A549 (cell line): ENCODE results near the gene CABP2. TPM values are rescaled to one million over a fixed set of nuclear protein-coding genes. Genes with fewer than 3 reads are reported as not detected.

Experiments used
- ATAC-seq, 2 experiments: fragments of 200-7000 bp in 1 of 2; fragments of >200 bp in 1 of 2; cut with Nextera tagmentation in 1 of 2; cut with Tn5 transposase in 1 of 2; 3 replicates each; pipeline versions ENCODE4 v1.8.0 to v1.9.1; 2018 to 2020; ENCODE audit warnings: mild to moderate bottlenecking in 1 of 2, moderate library complexity in 1 of 2
- CTCF ChIA-PET: fragments of 300-600 bp; sonication (Branson Sonifier 250); formaldehyde crosslinking; extraction: SDS; loops from one replicate; lab custom pipeline; 2021; ENCODE audit warnings: antibody characterized with exemption, inconsistent platforms; lab: Yijun Ruan, JAX
- POLR2A ChIA-PET: fragments of 350-600 bp; formaldehyde crosslinking; extraction: SDS; loops from one replicate; lab custom pipeline; 2021; ENCODE audit warnings: antibody characterized with exemption, inconsistent platforms; lab: Yijun Ruan, JAX
- DNase-seq, 2 experiments: peaks; one replicate each; pipeline versions ENCODE4 v3.0.0 to v3.0.0-alpha.2; 2011 to 2016; ENCODE audit warnings: low read depth in 1 of 2, low spot score in 1 of 2
- FAIRE-seq: peaks from 2 replicates; lab custom pipeline; 2011; peaks lifted over from hg19 to GRCh38; lab: Jason Lieb, UNC
- H3K27ac ChIP-seq, 2 experiments: fragments of >200 bp; sonication (Bioruptor Twin); formaldehyde crosslinking; 3 replicates each; pipeline ENCODE4 v1.5.1; 2016 to 2017
- H3K4me1 ChIP-seq: fragments of >200 bp; sonication (Bioruptor Twin); formaldehyde crosslinking; 3 replicates; pipeline ENCODE4 v1.6.1; 2016
- H3K4me2 ChIP-seq: fragments of >200 bp; sonication (Bioruptor Twin); formaldehyde crosslinking; 3 replicates; pipeline ENCODE4 v1.6.1; 2016
- H3K4me3 ChIP-seq: fragments of >200 bp; sonication (Bioruptor Twin); formaldehyde crosslinking; 3 replicates; pipeline ENCODE4 v1.5.1; 2016
- H3K9me3 ChIP-seq: fragments of >200 bp; sonication (Bioruptor Twin); formaldehyde crosslinking; 3 replicates; pipeline ENCODE4 v1.6.1; 2016
- BHLHE40 ChIP-seq: IDR thresholded peaks from 2 replicates; pipeline ENCODE4 v1.6.1; 2012; ENCODE audit warnings: low read depth, low read length, inconsistent platforms
- CBX2 ChIP-seq: fragments of 200-600 bp; sonication (generic); IDR thresholded peaks from 2 replicates; pipeline ENCODE4 v1.6.1; 2016; ENCODE audit warnings: low read depth, mild to moderate bottlenecking, borderline replicate concordance
- CBX8 ChIP-seq: fragments of 200-600 bp; sonication (generic); IDR thresholded peaks from 2 replicates; pipeline ENCODE4 v1.6.1; 2016
- CHD4 ChIP-seq: fragments of 200-600 bp; sonication (generic); IDR thresholded peaks from 2 replicates; pipeline ENCODE4 v1.6.1; 2016; ENCODE audit warnings: antibody characterized with exemption, mild to moderate bottlenecking, borderline replicate concordance
- EHF ChIP-seq: fragments of 250-450 bp; sonication (Bioruptor Pico); IDR thresholded peaks from 2 replicates; pipeline ENCODE4 v1.5.0; 2020; ENCODE audit warnings: mild to moderate bottlenecking
- EP300 ChIP-seq, 2 experiments: fragments of >200 bp; sonication (Bioruptor Twin); formaldehyde crosslinking; IDR thresholded peaks; 2 replicates in 1 of 2; 3 replicates in 1 of 2; pipeline ENCODE4 v1.6.1; 2016 to 2017
- ESRRA ChIP-seq: fragments of 150-350 bp; IDR thresholded peaks from 2 replicates; pipeline ENCODE4 v1.6.1; 2014; ENCODE audit warnings: mild to moderate bottlenecking, low read length, borderline replicate concordance
- FOSB ChIP-seq: fragments of 250-450 bp; sonication (Bioruptor Pico); IDR thresholded peaks from 2 replicates; pipeline ENCODE4 v1.5.0; 2020; ENCODE audit warnings: mild to moderate bottlenecking, moderate library complexity
- FOSL2 ChIP-seq, 2 experiments: fragments of 450-650 bp in 1 of 2; fragments of >200 bp in 1 of 2; sonication (Bioruptor Twin) in 1 of 2; formaldehyde crosslinking; IDR thresholded peaks; 2 replicates each; pipeline versions ENCODE4 v1.5.0 to v1.6.1; 2016 to 2020; ENCODE audit warnings: mild to moderate bottlenecking in 1 of 2, moderate library complexity in 1 of 2
- FOXS1 ChIP-seq: fragments of 250-450 bp; sonication (Bioruptor Pico); IDR thresholded peaks from 2 replicates; pipeline ENCODE4 v1.5.0; 2020; ENCODE audit warnings: mild to moderate bottlenecking, moderate library complexity
- HDAC2 ChIP-seq: fragments of 200-600 bp; sonication (generic); IDR thresholded peaks from 2 replicates; pipeline ENCODE4 v1.6.1; 2016
- HOXB5 ChIP-seq: fragments of 250-450 bp; sonication (Bioruptor Pico); IDR thresholded peaks from 2 replicates; pipeline ENCODE4 v1.5.0; 2020; ENCODE audit warnings: mild to moderate bottlenecking, moderate library complexity
- KDM1A ChIP-seq: fragments of 200-600 bp; sonication (generic); IDR thresholded peaks from 2 replicates; pipeline ENCODE4 v1.6.1; 2016; ENCODE audit warnings: low read depth, mild to moderate bottlenecking
- KDM5A ChIP-seq: fragments of 200-600 bp; sonication (generic); IDR thresholded peaks from 2 replicates; pipeline ENCODE4 v1.6.1; 2016; ENCODE audit warnings: antibody characterized with exemption, mild to moderate bottlenecking
- MAFK ChIP-seq: fragments of 450-650 bp; IDR thresholded peaks from 2 replicates; pipeline ENCODE4 v1.6.1; 2014; ENCODE audit not compliant: partially characterized antibody
- POLR2A ChIP-seq: IDR thresholded peaks from 2 replicates; pipeline ENCODE4 v1.6.1; 2012; ENCODE audit warnings: mild to moderate bottlenecking, low read length
- ZC3H11A ChIP-seq: fragments of 450-650 bp; IDR thresholded peaks from 2 replicates; pipeline ENCODE4 v1.6.1; 2014; ENCODE audit warnings: antibody characterized with exemption, mild to moderate bottlenecking
- ZSCAN20 ChIP-seq: fragments of 250-450 bp; sonication (Bioruptor Pico); IDR thresholded peaks from 2 replicates; pipeline ENCODE4 v1.8.0; 2022; ENCODE audit warnings: mild to moderate bottlenecking, moderate library complexity
- WGBS: methylation state at CpG from one replicate; pipeline ENCODE4 v1.1.6; 2017; ENCODE audit errors: missing lambda C conversion rate; 5-methylcytosine and 5-hydroxymethylcytosine counted together
- polyA plus RNA-seq, 4 experiments: library from polyadenylated mRNA; depleted of rRNA in 3 of 4; stranded (reverse); fragments of >200 nt; fragmentation: RNase III in 1 of 4; extraction: RNeasy Plus Mini Kit Qiagen cat#74134 plus additional on column Dnase treatment in 1 of 4; gene quantifications; 2 replicates in 3 of 4; 3 replicates in 1 of 4; pipeline ENCODE4 v1.2.3, GENCODE V29; 2011 to 2017
- TF ChIP-seq, protein P1 (sequence below): IDR thresholded peaks from 2 replicates; pipeline ENCODE4 v1.6.1; 2012
- TF ChIP-seq, protein P2 (sequence below): fragments of 450-650 bp; IDR thresholded peaks from 2 replicates; pipeline ENCODE4 v1.6.1; 2014; ENCODE audit warnings: antibody characterized with exemption
- TF ChIP-seq, protein P3 (sequence below): fragments of 250-450 bp; sonication (Bioruptor Pico); IDR thresholded peaks from 2 replicates; pipeline ENCODE4 v1.5.0; 2021; ENCODE audit warnings: mild to moderate bottlenecking, moderate library complexity, borderline replicate concordance
- TF ChIP-seq, protein P4 (sequence below): IDR thresholded peaks from 2 replicates; pipeline ENCODE4 v1.6.1; 2012
- TF ChIP-seq, protein P5 (sequence below): fragments of >200 bp; sonication (Bioruptor Twin); formaldehyde crosslinking; IDR thresholded peaks from 3 replicates; pipeline ENCODE4 v1.5.1; 2016
- TF ChIP-seq, protein P6 (sequence below): fragments of >200 bp; sonication (Bioruptor Twin); formaldehyde crosslinking; IDR thresholded peaks from 3 replicates; pipeline ENCODE4 v1.6.1; 2016

The CABP2 gene
- polyA plus RNA-seq, 2 of the 4 experiments (the other 2 are of a cell fraction): not detected

DNA sequence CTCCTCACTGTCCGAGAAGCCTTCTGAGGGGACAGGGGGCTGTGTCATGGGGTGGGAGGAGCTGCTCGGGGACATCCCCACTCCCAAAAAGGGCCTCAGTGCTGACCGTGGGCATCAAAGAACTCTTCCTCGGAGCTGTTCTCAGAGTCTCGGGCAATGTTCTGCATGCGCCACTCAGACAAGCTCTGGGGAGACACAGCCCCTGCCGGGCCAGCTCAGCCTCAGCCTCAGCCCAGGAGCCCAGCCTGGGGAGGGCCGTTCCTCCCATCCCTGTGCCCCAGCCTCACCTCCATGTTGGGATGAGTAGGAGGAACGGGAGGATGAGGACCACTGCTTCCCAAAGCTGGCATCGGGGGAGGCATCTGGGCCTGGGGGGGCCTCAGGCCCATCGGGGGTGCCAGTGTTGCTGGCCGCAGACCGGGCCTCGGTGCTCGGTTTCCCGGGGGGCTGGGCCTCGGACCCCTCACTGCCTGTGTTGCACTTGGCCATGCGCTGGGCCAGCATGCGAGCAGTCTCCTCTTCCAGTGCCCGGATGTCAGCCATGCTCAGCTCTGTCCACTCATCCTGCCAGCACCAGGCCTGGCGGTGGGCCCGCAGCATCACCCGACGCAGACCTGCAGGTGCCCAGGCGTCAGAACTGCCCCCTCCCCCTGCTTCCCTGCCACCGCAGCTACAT is 23.3 kb downstream of the CABP2 start:
- no peak for DNase-seq
- no peak overlapping the region for H3K4me2 ChIP-seq
- no peak for TF ChIP-seq MAFK
- TF ChIP-seq, protein P1, sequence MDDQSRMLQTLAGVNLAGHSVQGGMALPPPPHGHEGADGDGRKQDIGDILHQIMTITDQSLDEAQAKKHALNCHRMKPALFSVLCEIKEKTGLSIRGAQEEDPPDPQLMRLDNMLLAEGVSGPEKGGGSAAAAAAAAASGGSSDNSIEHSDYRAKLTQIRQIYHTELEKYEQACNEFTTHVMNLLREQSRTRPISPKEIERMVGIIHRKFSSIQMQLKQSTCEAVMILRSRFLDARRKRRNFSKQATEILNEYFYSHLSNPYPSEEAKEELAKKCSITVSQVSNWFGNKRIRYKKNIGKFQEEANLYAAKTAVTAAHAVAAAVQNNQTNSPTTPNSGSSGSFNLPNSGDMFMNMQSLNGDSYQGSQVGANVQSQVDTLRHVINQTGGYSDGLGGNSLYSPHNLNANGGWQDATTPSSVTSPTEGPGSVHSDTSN: no peak
- TF ChIP-seq EHF (CRISPR knock-in tag): no peak
- no peak for TF ChIP-seq CBX2
- TF ChIP-seq, protein P2, sequence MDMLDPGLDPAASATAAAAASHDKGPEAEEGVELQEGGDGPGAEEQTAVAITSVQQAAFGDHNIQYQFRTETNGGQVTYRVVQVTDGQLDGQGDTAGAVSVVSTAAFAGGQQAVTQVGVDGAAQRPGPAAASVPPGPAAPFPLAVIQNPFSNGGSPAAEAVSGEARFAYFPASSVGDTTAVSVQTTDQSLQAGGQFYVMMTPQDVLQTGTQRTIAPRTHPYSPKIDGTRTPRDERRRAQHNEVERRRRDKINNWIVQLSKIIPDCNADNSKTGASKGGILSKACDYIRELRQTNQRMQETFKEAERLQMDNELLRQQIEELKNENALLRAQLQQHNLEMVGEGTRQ: no peak
- TF ChIP-seq, protein P3, sequence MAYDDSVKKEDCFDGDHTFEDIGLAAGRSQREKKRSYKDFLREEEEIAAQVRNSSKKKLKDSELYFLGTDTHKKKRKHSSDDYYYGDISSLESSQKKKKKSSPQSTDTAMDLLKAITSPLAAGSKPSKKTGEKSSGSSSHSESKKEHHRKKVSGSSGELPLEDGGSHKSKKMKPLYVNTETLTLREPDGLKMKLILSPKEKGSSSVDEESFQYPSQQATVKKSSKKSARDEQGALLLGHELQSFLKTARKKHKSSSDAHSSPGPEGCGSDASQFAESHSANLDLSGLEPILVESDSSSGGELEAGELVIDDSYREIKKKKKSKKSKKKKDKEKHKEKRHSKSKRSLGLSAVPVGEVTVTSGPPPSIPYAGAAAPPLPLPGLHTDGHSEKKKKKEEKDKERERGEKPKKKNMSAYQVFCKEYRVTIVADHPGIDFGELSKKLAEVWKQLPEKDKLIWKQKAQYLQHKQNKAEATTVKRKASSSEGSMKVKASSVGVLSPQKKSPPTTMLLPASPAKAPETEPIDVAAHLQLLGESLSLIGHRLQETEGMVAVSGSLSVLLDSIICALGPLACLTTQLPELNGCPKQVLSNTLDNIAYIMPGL: no peak
- no peak overlapping the region for H3K4me3 ChIP-seq
- no peaks in the 10 kb centered on the region for H3K9me3 ChIP-seq
- 93% methylated on average over 12 of the region's 26 CpGs for WGBS
- ChIA-PET POLR2A (no interaction called here), CTCF (interaction anchor here (1.1 to 1.3 kb wide), 3 partner anchors 99 to 143 kb away, joined by 3 to 5 read pairs (median 3); partner anchors contain the start of gene PPP1CA)
- peaks cover 11% of the 10 kb centered on the region for H3K4me1 ChIP-seq
- FAIRE-seq: no peak
- no peak overlapping the region for H3K27ac ChIP-seq
- ATAC-seq: no peak

DNA sequence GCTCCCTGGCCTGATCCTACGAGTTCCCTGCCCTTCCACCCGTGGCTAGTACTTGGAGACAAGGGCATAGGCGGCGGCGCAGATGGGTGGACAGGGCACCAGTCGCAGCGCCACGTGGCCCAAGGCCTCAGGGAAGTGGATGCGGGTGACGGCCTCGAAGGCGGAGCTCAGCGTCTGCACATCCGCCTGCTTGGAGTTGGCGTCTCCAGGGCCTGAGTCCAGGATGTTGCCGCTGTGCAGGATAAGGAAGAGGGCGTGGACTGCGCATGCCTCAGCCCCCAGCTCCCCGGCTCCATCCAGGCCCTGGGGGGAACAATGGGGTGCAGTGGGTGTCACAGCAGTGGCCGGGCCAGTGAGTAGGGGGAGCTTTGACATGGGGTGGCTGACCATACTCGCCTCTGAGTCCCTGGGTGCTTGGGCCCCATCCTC is 24.7 kb downstream of the CABP2 start:
- no peak overlapping the region for H3K27ac ChIP-seq
- no peaks in the 10 kb centered on the region for H3K9me3 ChIP-seq
- no peak overlapping the region for H3K4me2 ChIP-seq
- no peak for ATAC-seq
- FAIRE-seq: no peak
- H3K4me1 ChIP-seq: peaks cover 6% of the 10 kb centered on the region
- TF ChIP-seq, protein P4, sequence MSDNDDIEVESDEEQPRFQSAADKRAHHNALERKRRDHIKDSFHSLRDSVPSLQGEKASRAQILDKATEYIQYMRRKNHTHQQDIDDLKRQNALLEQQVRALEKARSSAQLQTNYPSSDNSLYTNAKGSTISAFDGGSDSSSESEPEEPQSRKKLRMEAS: no peak
- TF ChIP-seq CHD4 (no peak), KDM5A (no peak), HDAC2 (no peak), EHF (CRISPR knock-in tag) (no peak), FOSL2 (IDR thresholded peaks at IDR 0.05) (no peak), FOSL2 (CRISPR knock-in tag; IDR thresholded peaks at IDR 0.05) (no peak), HOXB5 (CRISPR knock-in tag) (no peak), FOSB (CRISPR knock-in tag) (no peak), ZSCAN20 (CRISPR knock-in tag) (no peak), KDM1A (no peak), ZC3H11A (no peak), POLR2A (no peak), BHLHE40 (no peak), ESRRA (no peak), FOXS1 (no peak), EP300 (IDR thresholded peaks at IDR 0.05) (no peak), CBX8 (no peak)
- TF ChIP-seq, protein P5, sequence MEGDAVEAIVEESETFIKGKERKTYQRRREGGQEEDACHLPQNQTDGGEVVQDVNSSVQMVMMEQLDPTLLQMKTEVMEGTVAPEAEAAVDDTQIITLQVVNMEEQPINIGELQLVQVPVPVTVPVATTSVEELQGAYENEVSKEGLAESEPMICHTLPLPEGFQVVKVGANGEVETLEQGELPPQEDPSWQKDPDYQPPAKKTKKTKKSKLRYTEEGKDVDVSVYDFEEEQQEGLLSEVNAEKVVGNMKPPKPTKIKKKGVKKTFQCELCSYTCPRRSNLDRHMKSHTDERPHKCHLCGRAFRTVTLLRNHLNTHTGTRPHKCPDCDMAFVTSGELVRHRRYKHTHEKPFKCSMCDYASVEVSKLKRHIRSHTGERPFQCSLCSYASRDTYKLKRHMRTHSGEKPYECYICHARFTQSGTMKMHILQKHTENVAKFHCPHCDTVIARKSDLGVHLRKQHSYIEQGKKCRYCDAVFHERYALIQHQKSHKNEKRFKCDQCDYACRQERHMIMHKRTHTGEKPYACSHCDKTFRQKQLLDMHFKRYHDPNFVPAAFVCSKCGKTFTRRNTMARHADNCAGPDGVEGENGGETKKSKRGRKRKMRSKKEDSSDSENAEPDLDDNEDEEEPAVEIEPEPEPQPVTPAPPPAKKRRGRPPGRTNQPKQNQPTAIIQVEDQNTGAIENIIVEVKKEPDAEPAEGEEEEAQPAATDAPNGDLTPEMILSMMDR: no peak
- TF ChIP-seq, protein P6, sequence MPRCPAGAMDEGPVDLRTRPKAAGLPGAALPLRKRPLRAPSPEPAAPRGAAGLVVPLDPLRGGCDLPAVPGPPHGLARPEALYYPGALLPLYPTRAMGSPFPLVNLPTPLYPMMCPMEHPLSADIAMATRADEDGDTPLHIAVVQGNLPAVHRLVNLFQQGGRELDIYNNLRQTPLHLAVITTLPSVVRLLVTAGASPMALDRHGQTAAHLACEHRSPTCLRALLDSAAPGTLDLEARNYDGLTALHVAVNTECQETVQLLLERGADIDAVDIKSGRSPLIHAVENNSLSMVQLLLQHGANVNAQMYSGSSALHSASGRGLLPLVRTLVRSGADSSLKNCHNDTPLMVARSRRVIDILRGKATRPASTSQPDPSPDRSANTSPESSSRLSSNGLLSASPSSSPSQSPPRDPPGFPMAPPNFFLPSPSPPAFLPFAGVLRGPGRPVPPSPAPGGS: no peak
- TF ChIP-seq, protein P1: no peak
- TF ChIP-seq, all 56 proteins: peak for 0
- no peak for DNase-seq
- 93% methylated on average over 19 of the region's 21 CpGs for WGBS
- POLR2A ChIA-PET: no interaction called here
- CTCF ChIA-PET: no interaction called here
- no peak overlapping the region for H3K4me3 ChIP-seq
